ENCODE measurements around the gene S100A3.

Gene S100A3

DNA sequence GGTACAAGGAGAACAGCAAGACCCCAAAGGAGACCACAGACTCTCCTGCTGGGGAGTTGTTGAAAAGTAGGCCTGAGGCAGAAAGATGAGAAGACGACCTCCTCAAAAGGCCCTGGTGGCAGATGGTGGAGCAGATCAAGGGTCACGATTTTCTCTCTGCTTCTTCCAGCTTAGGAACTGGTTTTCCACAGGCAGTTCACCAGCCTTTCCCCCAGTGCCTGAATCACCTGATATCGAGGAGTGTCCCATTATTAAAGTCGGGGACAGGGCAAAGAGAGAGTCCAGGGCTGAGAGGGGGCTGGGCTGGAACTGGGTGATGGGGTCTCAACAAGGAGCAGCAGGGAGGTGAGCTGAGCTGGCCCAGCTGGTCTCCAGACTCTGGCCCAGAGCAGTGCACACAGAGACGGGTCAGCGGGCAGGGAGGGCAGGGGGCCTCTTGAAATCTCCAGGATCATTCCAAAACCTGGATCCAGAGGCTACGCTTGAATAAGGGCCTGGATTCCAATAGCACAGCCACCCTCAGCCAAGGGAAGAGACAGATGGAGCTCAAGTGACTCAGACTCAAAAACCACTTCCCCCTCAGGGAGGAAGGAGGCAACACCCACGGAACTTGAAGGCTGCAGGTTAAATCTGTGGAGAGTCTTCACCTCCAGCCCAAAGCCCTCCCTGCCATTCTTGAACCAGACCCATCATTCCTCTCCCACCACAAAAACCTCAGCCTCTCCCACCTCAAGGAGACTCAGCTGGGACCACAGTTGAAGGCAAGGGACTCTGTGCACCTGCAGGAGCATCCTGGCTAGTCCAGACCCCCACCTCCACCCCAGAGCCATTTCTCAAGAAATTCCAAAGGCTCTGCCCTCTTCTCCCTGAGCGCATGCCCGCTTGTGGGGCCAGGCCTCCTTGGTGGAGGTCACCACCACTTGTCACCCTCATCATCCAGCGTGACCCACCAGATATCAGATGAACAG, 8.4 kb downstream of the S100A3 start, which contains the start of gene S100A5:
S100A5 (minus strand) TSS at position 541 of the 968 bp plus-strand sequence. CDS start 743 bp downstream, outside the sequence.
- Mint-ChIP-seq H3K9me3 (no peaks in the 10 kb centered on the region), H3K36me3 (ENCODE audit: insufficient read depth) (peaks cover 45% of the 10 kb centered on the region), H3K27me3 (no peaks in the 10 kb centered on the region), H3K27ac (peak within 1 kb of the TSS; percentile 93 to 94), H3K4me3 (peak within 1 kb of the TSS; percentile 95 to 100), H3K4me1 (ENCODE audit: low read depth in 2 of 2) (peaks cover 73 to 74% of the 10 kb centered on the region in 2 donors)
- DNase-seq, result peak; percentile 23 to 41 (median 35)
- ATAC-seq (replicated peaks), result peak; percentile 7

GRCh38 chr1:153539395-153540093, 9.5 kb downstream of the S100A3 start:
- peak overlapping the region; percentile 95 to 100 for H3K4me3 Mint-ChIP-seq
- DNase-seq (no peak), ATAC-seq (replicated peaks) (no peak)
- peaks cover 67 to 70% of the 10 kb centered on the region in 2 donors for H3K4me1 Mint-ChIP-seq (ENCODE audit: low read depth in 2 of 2)
- no peaks in the 10 kb centered on the region for H3K27me3 Mint-ChIP-seq
- H3K36me3 Mint-ChIP-seq (ENCODE audit: insufficient read depth), result peaks cover 45% of the 10 kb centered on the region
- peak overlapping the region; percentile 93 to 94 for H3K27ac Mint-ChIP-seq
- no peaks in the 10 kb centered on the region for H3K9me3 Mint-ChIP-seq

- no peak overlapping the region for H3K4me3 Mint-ChIP-seq
- H3K9me3 Mint-ChIP-seq, result no peaks in the 10 kb centered on the region
- ATAC-seq (replicated peaks), result no peak
- H3K27me3 Mint-ChIP-seq, result no peaks in the 10 kb centered on the region
- no peak overlapping the region for H3K27ac Mint-ChIP-seq
- DNase-seq, result no peak
- peaks cover 47% of the 10 kb centered on the region for H3K36me3 Mint-ChIP-seq (ENCODE audit: insufficient read depth)
- peaks cover 67 to 71% of the 10 kb centered on the region in 2 donors for H3K4me1 Mint-ChIP-seq (ENCODE audit: low read depth in 2 of 2)
Observed at GRCh38 chr1:153538315-153538821, 10.7 kb downstream of the S100A3 start.

GRCh38 chr1:153537376-153537730, 11.7 kb downstream of the S100A3 start:
- no peak overlapping the region for H3K4me3 Mint-ChIP-seq
- ATAC-seq (replicated peaks) (no peak), DNase-seq (no peak)
- no peaks in the 10 kb centered on the region for H3K27me3 Mint-ChIP-seq
- peaks cover 45% of the 10 kb centered on the region for H3K36me3 Mint-ChIP-seq (ENCODE audit: insufficient read depth)
- peaks cover 67 to 71% of the 10 kb centered on the region in 2 donors for H3K4me1 Mint-ChIP-seq (ENCODE audit: low read depth in 2 of 2)
- H3K9me3 Mint-ChIP-seq, result no peaks in the 10 kb centered on the region
- peak overlapping the region in 1 of 2 donors; percentile 95 for H3K27ac Mint-ChIP-seq

DNA sequence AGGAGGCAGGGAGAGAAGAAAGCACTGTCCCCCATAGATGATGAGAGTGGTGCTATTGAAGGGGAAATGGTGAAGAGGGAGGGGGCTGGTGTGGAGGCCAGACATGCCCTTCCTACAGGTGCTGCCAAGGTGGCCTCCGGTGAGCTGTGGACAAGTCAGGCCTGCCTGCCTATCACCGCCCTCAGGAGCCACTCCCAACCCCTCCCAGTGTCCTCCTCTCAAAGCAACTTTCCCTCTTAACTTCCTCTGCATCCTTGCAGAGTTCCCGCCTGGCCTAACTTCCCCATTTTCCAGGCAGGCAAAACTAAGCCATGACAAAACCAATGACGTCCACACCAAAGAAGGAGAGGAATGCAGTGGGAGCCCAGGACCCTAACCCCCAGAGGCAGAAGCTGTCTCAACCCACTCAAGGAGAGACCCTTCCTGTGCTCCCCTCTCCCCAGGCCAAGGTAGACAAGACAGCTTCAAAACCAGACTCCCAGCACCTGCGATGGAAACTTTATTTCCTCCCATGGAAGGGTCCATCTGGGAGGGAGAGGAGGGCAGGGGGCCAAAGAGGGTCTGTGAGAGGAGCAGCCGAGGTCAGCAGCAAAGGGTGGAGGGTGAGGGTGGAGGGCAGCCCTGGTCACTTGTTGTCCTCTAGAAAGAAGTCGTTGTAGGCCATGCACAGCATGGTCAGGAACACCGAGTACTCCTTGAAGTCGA, 12.2 kb downstream of the S100A3 start:
- Mint-ChIP-seq H3K9me3 (no peaks in the 10 kb centered on the region), H3K4me1 (ENCODE audit: low read depth in 2 of 2) (peaks cover 65 to 72% of the 10 kb centered on the region in 2 donors), H3K27me3 (no peaks in the 10 kb centered on the region), H3K4me3 (peak overlapping the region; percentile 88 to 92), H3K27ac (peak overlapping the region; percentile 91 to 95), H3K36me3 (ENCODE audit: insufficient read depth) (peaks cover 47% of the 10 kb centered on the region)
- DNase-seq (no peak), ATAC-seq (replicated peaks) (no peak)

DNA sequence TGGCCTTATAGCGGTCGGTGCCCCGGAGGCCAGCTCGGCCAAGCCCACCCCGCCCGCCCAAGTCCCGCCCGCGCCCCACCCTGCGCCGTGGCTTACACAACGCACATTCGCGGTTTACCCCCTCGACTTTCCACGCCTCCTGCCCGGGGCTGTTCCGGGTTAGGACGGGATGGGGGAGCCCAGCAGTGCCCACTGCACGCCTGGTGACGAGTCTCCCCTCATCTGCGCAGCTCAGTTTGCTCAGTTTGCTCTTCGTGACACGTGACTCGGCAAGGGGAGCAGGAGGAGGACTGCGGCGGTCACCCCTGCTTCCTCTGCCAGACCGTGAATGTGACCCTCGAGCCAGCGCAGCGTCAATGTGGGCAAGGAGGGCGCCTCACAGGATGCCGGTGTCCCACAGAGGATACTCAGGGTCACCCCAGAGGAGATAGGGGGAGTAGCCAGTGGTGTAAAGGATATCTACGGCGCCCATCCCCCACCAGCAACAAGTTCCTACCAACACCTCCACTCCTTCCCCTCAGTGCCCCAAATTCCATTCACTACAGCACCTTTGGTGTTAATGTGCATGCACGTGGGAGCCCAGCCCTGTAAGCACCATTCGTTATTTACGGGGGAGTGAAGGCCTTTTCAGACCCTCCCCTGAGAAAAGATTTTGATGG, 12.9 kb downstream of the S100A3 start:
- H3K4me1 Mint-ChIP-seq (ENCODE audit: low read depth in 2 of 2), result peaks cover 65 to 70% of the 10 kb centered on the region in 2 donors
- H3K4me3 Mint-ChIP-seq, result peak overlapping the region; percentile 88 to 92
- peak; percentile 82 to 86 (median 84) for DNase-seq
- peak overlapping the region; percentile 91 to 95 for H3K27ac Mint-ChIP-seq
- peaks cover 45% of the 10 kb centered on the region for H3K36me3 Mint-ChIP-seq (ENCODE audit: insufficient read depth)
- ATAC-seq (replicated peaks), result peak; percentile 75
- H3K27me3 Mint-ChIP-seq, result no peaks in the 10 kb centered on the region
- H3K9me3 Mint-ChIP-seq, result no peaks in the 10 kb centered on the region

- peaks cover 62 to 67% of the 10 kb centered on the region in 2 donors for H3K4me1 Mint-ChIP-seq (ENCODE audit: low read depth in 2 of 2)
- H3K9me3 Mint-ChIP-seq, result no peaks in the 10 kb centered on the region
- peaks cover 45% of the 10 kb centered on the region for H3K36me3 Mint-ChIP-seq (ENCODE audit: insufficient read depth)
- H3K27ac Mint-ChIP-seq, result peak within 1 kb of the TSS; percentile 91 to 95
- peak within 1 kb of the TSS; percentile 88 to 92 for H3K4me3 Mint-ChIP-seq
- no peaks in the 10 kb centered on the region for H3K27me3 Mint-ChIP-seq
- ATAC-seq (replicated peaks) (peak; percentile 30), DNase-seq (peak; percentile 24 to 42 (median 34))
Observed at GRCh38 chr1:153535242-153536011, 13.6 kb downstream of the S100A3 start, which contains the start of gene S100A6. TSS of gene S100A6 (minus strand) at chr1:153535991. CDS start at chr1:153535339, 652 bp downstream.

- no peaks in the 10 kb centered on the region for H3K27me3 Mint-ChIP-seq
- H3K27ac Mint-ChIP-seq, result peak overlapping the region; percentile 91 to 95
- ATAC-seq (replicated peaks), result no peak
- no peak for DNase-seq
- H3K4me3 Mint-ChIP-seq, result peak overlapping the region; percentile 88 to 92
- no peaks in the 10 kb centered on the region for H3K9me3 Mint-ChIP-seq
- H3K36me3 Mint-ChIP-seq (ENCODE audit: insufficient read depth), result peaks cover 49% of the 10 kb centered on the region
- peaks cover 57 to 62% of the 10 kb centered on the region in 2 donors for H3K4me1 Mint-ChIP-seq (ENCODE audit: low read depth in 2 of 2)
Observed at GRCh38 chr1:153534925-153535241, 14.2 kb downstream of the S100A3 start.

DNA sequence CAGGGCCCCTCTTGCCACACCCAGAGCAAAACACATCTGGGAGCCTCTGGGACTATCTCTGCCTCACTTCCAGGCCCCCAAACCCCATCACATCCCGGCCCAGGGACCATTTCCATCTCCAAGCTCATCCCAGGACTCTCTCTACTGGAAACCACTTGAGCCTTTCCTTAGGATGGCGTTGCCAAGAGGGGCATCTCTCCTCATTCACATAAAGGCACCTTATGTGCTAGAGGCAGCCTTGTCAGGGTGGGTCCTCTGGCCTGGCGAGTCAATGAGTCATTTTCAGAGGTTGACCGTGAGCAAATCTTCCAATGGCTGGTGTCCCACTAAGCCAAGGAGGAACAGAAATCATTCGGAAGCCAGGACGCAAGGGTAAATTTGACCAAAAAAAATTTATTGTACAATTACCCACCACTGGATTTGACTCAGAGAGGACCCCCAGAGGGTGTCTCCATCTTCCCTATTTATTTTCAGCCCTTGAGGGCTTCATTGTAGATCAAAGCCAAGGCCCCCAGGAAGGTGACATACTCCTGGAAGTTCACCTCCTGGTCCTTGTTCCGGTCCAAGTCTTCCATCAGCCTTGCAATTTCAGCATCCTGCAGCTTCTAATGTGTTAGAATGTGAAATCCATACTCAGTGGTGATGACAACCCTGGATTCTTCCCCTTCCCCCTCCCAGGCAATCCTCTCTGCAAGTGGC, 14.7 kb downstream of the S100A3 start:
- H3K27me3 Mint-ChIP-seq, result no peaks in the 10 kb centered on the region
- ATAC-seq (replicated peaks) (no peak), DNase-seq (no peak)
- H3K9me3 Mint-ChIP-seq, result no peaks in the 10 kb centered on the region
- peaks cover 49% of the 10 kb centered on the region for H3K36me3 Mint-ChIP-seq (ENCODE audit: insufficient read depth)
- H3K27ac Mint-ChIP-seq, result peak overlapping the region; percentile 91 to 95
- H3K4me3 Mint-ChIP-seq, result peak overlapping the region; percentile 88 to 92
- H3K4me1 Mint-ChIP-seq (ENCODE audit: low read depth in 2 of 2), result peaks cover 52 to 57% of the 10 kb centered on the region in 2 donors

GRCh38 chr1:153533689-153534201, 15.3 kb downstream of the S100A3 start:
- Mint-ChIP-seq H3K27me3 (no peaks in the 10 kb centered on the region), H3K4me1 (ENCODE audit: low read depth in 2 of 2) (peaks cover 51 to 57% of the 10 kb centered on the region in 2 donors), H3K36me3 (ENCODE audit: insufficient read depth) (peaks cover 49% of the 10 kb centered on the region), H3K9me3 (no peaks in the 10 kb centered on the region), H3K4me3 (peak overlapping the region; percentile 88 to 92), H3K27ac (peak overlapping the region; percentile 91 to 95)
- ATAC-seq (replicated peaks), result no peak
- no peak for DNase-seq

DNA sequence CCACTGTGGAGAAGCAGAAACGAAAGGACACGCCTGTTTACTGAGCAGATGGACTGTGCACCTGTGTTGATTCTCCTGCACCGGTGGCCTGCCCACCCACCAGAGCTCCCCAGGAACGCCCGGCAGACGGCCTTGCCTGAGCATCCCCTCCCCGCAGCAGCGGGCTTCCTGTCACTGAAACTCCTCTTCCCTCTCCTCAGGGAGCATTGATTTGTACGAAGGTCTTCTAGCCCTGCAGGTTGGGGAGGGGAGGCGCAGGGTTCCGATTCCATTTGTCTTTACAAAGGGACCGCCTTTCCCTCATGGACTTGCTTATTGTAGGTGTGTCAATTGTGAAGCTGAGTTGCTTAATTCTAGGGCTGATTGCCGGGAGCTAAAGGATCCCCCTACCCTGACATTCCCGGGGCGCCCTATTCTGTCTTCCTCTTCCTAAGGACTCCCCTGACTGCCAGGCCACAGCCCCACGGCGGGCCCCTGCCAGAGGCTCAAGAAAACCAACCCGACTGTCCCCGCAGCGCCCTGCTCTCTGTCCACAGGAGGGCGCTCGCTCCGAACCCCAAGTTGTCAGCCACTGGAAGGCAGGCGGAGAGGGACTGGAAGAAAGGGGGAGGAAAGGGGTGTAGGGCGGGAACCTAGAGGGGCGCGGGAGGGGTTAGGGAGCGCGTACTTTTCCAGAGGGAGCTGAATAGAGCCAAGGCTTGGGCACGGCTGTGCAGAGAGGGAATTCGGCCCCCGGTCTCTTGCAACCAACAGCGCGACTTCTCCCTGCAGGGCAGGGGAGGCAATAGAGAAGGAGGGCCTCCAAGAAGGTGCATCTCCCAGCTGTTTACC, 16.1 kb downstream of the S100A3 start:
- peak overlapping the region; percentile 88 to 92 for H3K4me3 Mint-ChIP-seq
- DNase-seq (peak; percentile 69 to 77 (median 74)), ATAC-seq (replicated peaks) (peak; percentile 10)
- H3K9me3 Mint-ChIP-seq, result no peaks in the 10 kb centered on the region
- peak overlapping the region; percentile 91 to 95 for H3K27ac Mint-ChIP-seq
- H3K36me3 Mint-ChIP-seq (ENCODE audit: insufficient read depth), result peaks cover 49% of the 10 kb centered on the region
- H3K27me3 Mint-ChIP-seq, result no peaks in the 10 kb centered on the region
- H3K4me1 Mint-ChIP-seq (ENCODE audit: low read depth in 2 of 2), result peaks cover 51 to 57% of the 10 kb centered on the region in 2 donors
